ENCODE results near the gene ZNF500. TPM values are rescaled to one million over a fixed set of nuclear protein-coding genes. Genes with fewer than 3 reads are reported as not detected.

ZNF500 gene
- total RNA-seq, 1 experiment from 2014 or later = 18.3 TPM

- H3K79me1 ChIP-seq (ENCODE audit: insufficient read depth, low read depth, low read length, poor library complexity, severe bottlenecking) = no peaks in the 10 kb centered on the region
- TF ChIP-seq CTCF (conservative IDR thresholded peaks at IDR 0.05) = no peak
- no peaks in the 10 kb centered on the region for H3K27me3 Mint-ChIP-seq (ENCODE audit: low read depth)
- no peaks in the 10 kb centered on the region for H3K9me3 ChIP-seq (ENCODE audit: control insufficient read depth, low read depth, low read length)
- no peak overlapping the region for H3K27ac ChIP-seq (ENCODE audit: insufficient read length, low read depth, low read length)
- no peaks in the 10 kb centered on the region for H3K4me1 ChIP-seq (ENCODE audit: insufficient read depth, low read length)
- no peak overlapping the region for H4K5ac ChIP-seq (ENCODE audit: insufficient read length, low read depth, low read length)
- peak overlapping the region in 1 of 2 experiments; percentile 19; a peak in 1 of 5 replicates for H3K4me3 Mint-ChIP-seq
- H3K4ac ChIP-seq (ENCODE audit: low read depth, low read length) = no peak overlapping the region
- H3K9ac ChIP-seq (ENCODE audit: extremely low read depth, insufficient read length, low read length) = no peak overlapping the region
- no peaks in the 10 kb centered on the region for H3K79me2 ChIP-seq (ENCODE audit: insufficient read depth, low read length)
- H3T11ph ChIP-seq (ENCODE audit: low read length) = no peak overlapping the region
- no CpG with 5 or more reads among the region's 11 CpGs for WGBS (ENCODE audit: extremely low coverage, insufficient read length, low lambda C conversion rate)
- no peak overlapping the region for H2AFZ ChIP-seq (ENCODE audit: low read length)
- H2BK120ac ChIP-seq (ENCODE audit: low read depth, low read length, poor library complexity, severe bottlenecking) = no peak overlapping the region
- DNase-seq = no peak
- no peak overlapping the region for H4K8ac ChIP-seq (replicated peaks; ENCODE audit: insufficient read length, low read depth, low read length)
- H3K56ac ChIP-seq (ENCODE audit: insufficient read length, low read depth, low read length) = no peak overlapping the region
- H3K14ac ChIP-seq (ENCODE audit: insufficient read depth, low read length) = no peak overlapping the region
- H3K27ac Mint-ChIP-seq = no peak overlapping the region
- H4K20me1 ChIP-seq (ENCODE audit: control insufficient read depth, insufficient read depth, insufficient read length) = no peaks in the 10 kb centered on the region
- H3K23ac ChIP-seq (ENCODE audit: insufficient read length, low read depth, low read length) = no peak overlapping the region
- no peak overlapping the region for H2BK20ac ChIP-seq (ENCODE audit: low read depth, low read length, poor library complexity, severe bottlenecking)
- H3K36me3 Mint-ChIP-seq (ENCODE audit: insufficient read depth in 1 of 3, low read depth in 3 of 3) = peaks cover 33 to 59% (median 56%) of the 10 kb centered on the region in 3 experiments
- no peak overlapping the region for H2BK5ac ChIP-seq (ENCODE audit: insufficient read length, low read length)
- H3K18ac ChIP-seq (ENCODE audit: insufficient read length, low read depth, low read length) = no peak overlapping the region
- H3K27me3 ChIP-seq (ENCODE audit: insufficient read depth, low read length) = no peaks in the 10 kb centered on the region
- no peaks in the 10 kb centered on the region for H3K4me1 Mint-ChIP-seq
- H2BK15ac ChIP-seq (ENCODE audit: low read depth, low read length) = no peak overlapping the region
- H3K23me2 ChIP-seq (ENCODE audit: insufficient read length, low read depth, low read length, poor library complexity, severe bottlenecking) = no peaks in the 10 kb centered on the region
- no peak overlapping the region for H3K4me2 ChIP-seq (ENCODE audit: insufficient read depth, insufficient read length, low read length)
- no peak overlapping the region for H2BK12ac ChIP-seq (ENCODE audit: insufficient read length, low read depth, low read length)
- no peak overlapping the region for H4K91ac ChIP-seq (ENCODE audit: insufficient read length, low read depth, low read length)
- H2AK5ac ChIP-seq (ENCODE audit: insufficient read length, low read length) = no peak overlapping the region
- peaks cover 7 to 9% of the 10 kb centered on the region in 2 experiments; a peak in 3 of 5 replicates for H3K9me3 Mint-ChIP-seq
Observed at GRCh38 chr16:4753227-4753626, 13.7 kb downstream of the ZNF500 start.

Data from H9 (cell line).